Measurements from ENCODE around the gene SAMD1. TPM values are rescaled to one million over a fixed set of nuclear protein-coding genes. Genes with fewer than 3 reads are reported as not detected.

SAMD1 gene
- polyA plus RNA-seq, 1 experiment, result 9.2 TPM

DNA sequence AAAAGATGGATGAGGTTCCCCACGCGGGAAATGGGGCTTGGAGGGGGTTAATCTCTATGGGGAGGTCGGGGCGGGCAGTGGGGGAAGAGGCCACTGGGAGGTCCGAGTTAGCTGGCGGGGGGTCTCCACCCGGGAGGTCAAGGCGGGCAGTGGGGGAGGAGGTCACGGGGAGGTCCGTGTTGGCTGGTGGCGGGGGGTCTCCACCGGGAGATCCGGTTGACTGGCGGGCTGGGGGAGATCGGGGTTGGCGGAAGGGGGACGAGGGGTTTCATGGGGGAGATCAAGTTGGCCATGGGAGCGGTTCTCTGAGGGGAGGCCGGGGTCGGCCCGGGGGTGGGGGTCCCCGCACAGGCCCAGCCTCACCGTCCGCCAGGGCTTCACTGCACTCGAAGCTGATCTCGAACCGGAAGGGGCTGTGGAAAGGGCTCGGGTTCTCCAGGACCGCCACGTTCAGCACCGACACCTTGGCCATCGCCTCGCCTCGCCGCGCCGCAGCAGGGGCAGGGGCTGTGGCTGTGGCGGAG lies 45.5 kb upstream of the SAMD1 start:
- TF ChIP-seq, protein P1, sequence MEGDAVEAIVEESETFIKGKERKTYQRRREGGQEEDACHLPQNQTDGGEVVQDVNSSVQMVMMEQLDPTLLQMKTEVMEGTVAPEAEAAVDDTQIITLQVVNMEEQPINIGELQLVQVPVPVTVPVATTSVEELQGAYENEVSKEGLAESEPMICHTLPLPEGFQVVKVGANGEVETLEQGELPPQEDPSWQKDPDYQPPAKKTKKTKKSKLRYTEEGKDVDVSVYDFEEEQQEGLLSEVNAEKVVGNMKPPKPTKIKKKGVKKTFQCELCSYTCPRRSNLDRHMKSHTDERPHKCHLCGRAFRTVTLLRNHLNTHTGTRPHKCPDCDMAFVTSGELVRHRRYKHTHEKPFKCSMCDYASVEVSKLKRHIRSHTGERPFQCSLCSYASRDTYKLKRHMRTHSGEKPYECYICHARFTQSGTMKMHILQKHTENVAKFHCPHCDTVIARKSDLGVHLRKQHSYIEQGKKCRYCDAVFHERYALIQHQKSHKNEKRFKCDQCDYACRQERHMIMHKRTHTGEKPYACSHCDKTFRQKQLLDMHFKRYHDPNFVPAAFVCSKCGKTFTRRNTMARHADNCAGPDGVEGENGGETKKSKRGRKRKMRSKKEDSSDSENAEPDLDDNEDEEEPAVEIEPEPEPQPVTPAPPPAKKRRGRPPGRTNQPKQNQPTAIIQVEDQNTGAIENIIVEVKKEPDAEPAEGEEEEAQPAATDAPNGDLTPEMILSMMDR (IDR thresholded peaks at IDR 0.05; ENCODE audit: insufficient read depth, low read depth, low read length), result no peak
- CTCF ChIA-PET, result interaction anchor here (0.6 to 6.6 kb wide), 43 partner anchors 8 to 348 kb away, joined by 3 to 52 read pairs (median 5); partner anchors contain the start of gene NANOS3
- H3K4me3 ChIP-seq (ENCODE audit: low read depth, low read length), result peak overlapping the region; percentile 93

DNA sequence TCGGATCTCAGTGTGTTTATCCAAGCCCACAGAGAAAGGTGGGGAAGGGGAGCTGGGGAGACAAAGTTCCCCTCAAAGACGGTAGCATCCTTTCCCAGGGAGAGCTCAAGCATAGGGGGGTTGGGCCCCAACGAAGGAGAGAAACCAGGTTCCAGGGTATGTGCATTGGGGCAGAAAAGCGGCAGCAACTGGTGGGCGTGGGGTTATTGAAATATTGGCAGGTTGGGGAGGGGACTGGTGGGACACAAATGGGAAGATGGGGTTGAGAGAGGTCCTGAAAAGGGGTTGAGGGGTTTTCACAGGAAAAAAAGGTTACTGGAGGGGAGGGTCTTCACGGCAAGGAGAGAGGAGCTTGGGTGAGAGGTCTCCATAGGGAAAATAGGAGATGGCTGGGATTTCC lies 44.8 kb upstream of the SAMD1 start:
- DNase-seq (ENCODE audit: low read depth), result no peak
- ChIA-PET POLR2A (no interaction called here), CTCF (interaction anchor here (0.9 to 6.6 kb wide), 6 partner anchors 13 to 337 kb away, joined by 3 to 52 read pairs (median 4); no protein-coding TSS in a partner anchor)
- TF ChIP-seq, protein P1 (IDR thresholded peaks at IDR 0.05; ENCODE audit: insufficient read depth, low read depth, low read length), result no peak
- no peaks in the 10 kb centered on the region for H3K27me3 ChIP-seq (ENCODE audit: control insufficient read depth, insufficient read depth, low read length)
- no peaks in the 10 kb centered on the region for H3K36me3 ChIP-seq (ENCODE audit: control insufficient read depth, insufficient read depth, low read length)
- H3K4me3 ChIP-seq (ENCODE audit: low read depth, low read length), result peak overlapping the region; percentile 93

More for the DNA sequence above, 45.5 kb upstream of the SAMD1 start:
- POLR2A ChIA-PET, result interaction anchor here (1.0 kb wide), 1 partner anchor 341 kb away, joined by 3 read pairs; the partner anchor contains the start of gene ZSWIM4
- DNase-seq (ENCODE audit: low read depth), result no peak
- no peaks in the 10 kb centered on the region for H3K36me3 ChIP-seq (ENCODE audit: control insufficient read depth, insufficient read depth, low read length)
- H3K27me3 ChIP-seq (ENCODE audit: control insufficient read depth, insufficient read depth, low read length), result no peaks in the 10 kb centered on the region

DNA sequence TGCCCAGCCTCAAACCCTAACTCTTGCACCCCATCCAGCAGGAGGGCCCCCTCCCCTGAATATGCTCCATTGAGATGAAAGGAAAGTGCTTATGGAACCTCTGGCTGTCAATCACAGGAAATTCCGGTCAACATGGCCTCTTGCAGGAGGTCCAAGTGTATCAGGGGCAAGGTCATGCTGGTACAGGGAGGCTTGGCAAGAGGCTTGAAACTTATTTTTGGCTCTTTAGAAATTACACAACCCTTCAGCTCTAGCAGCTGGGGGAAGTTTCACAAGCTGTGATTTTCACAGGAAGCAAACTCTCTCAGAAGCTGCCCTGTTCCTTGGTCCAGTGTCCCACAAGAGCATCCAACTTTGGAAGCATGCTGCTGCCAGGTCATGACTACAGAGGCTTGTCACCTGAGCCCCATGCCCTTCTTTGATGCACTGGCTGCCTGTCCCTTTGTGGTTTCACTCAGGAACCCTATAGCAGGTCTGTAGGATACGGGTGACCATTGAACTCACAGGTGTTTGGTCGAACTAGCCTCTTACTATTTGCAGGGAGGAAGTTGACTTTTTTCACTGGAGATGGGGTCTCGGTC lies 37.5 kb upstream of the SAMD1 start:
- no peak for DNase-seq (ENCODE audit: low read depth)
- ChIA-PET CTCF (interaction anchor here (1.0 kb wide), 1 partner anchor 9 kb away, joined by 4 read pairs; the partner anchor contains the start of gene ASF1B), POLR2A (no interaction called here)
- H3K36me3 ChIP-seq (ENCODE audit: control insufficient read depth, insufficient read depth, low read length), result no peaks in the 10 kb centered on the region
- no peaks in the 10 kb centered on the region for H3K27me3 ChIP-seq (ENCODE audit: control insufficient read depth, insufficient read depth, low read length)
- H3K4me3 ChIP-seq (ENCODE audit: low read depth, low read length), result no peak overlapping the region
- TF ChIP-seq, protein P1 (IDR thresholded peaks at IDR 0.05; ENCODE audit: insufficient read depth, low read depth, low read length), result no peak

DNA sequence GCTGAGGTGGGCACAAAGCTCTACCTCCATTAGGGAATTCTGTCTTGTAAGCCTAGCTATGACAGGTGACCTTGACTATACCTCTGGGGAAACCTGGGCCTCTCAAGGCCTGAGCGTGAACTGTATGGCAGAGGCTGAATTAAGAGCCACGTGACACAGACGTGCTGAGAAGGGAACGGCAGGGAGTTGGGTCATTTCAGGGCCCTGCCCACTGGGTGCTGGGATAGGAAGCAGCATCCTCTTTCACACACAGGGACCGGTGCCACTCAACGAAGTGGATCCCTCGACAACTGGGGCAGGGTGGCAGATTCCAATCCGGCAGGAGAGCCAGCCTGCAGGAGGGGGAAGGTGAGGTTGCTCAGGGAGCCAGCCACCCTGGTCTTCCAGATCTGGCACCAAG lies 36.6 kb upstream of the SAMD1 start:
- Histone ChIP-seq H3K27me3 (ENCODE audit: control insufficient read depth, insufficient read depth, low read length) (no peaks in the 10 kb centered on the region), H3K36me3 (ENCODE audit: control insufficient read depth, insufficient read depth, low read length) (no peaks in the 10 kb centered on the region), H3K4me3 (ENCODE audit: low read depth, low read length) (no peak overlapping the region)
- ChIA-PET CTCF (interaction anchor here (3.9 kb wide), 1 partner anchor 10 kb away, joined by 14 read pairs; the partner anchor contains the start of gene ASF1B), POLR2A (no interaction called here)
- no peak for DNase-seq (ENCODE audit: low read depth)
- TF ChIP-seq, protein P1 (IDR thresholded peaks at IDR 0.05; ENCODE audit: insufficient read depth, low read depth, low read length), result no peak

DNA sequence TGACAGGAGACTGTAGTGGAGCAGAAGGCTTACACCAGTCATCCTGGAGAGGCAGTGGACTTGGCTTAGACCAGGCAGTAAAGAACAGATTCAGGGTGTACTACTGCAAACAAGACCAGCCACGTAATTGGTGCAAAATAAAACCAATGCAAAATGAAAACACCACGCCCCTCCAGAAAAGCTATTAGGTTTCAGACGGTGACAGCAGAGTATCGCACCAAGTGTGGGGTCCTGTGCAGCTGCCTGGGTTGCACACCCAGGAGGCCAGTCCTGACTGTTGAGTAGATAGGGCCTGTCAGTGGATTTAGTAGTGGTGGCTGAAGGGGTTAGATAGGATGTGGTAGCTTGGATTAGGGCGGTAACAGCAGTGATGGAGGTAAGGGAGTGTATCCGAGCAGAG lies 32.4 kb upstream of the SAMD1 start:
- H3K4me3 ChIP-seq (ENCODE audit: low read depth, low read length), result no peak overlapping the region
- no peak for DNase-seq (ENCODE audit: low read depth)
- POLR2A ChIA-PET, result no interaction called here
- TF ChIP-seq, protein P1 (IDR thresholded peaks at IDR 0.05; ENCODE audit: insufficient read depth, low read depth, low read length), result no peak
- no peaks in the 10 kb centered on the region for H3K27me3 ChIP-seq (ENCODE audit: control insufficient read depth, insufficient read depth, low read length)
- no peaks in the 10 kb centered on the region for H3K36me3 ChIP-seq (ENCODE audit: control insufficient read depth, insufficient read depth, low read length)
- CTCF ChIA-PET, result interaction anchor here (1.4 kb wide), 1 partner anchor 51 kb away, joined by 3 read pairs; the partner anchor contains the start of gene MISP3
